LNCaP clone FGC (cell line): ENCODE measurements around the gene CYTH2.

Source experiments
- DNase-seq: peaks from one replicate; pipeline ENCODE4 v3.0.0-alpha.2; 2011; ENCODE audit warnings: low read depth
- H3K4me3 ChIP-seq: 2 replicates; pipeline ENCODE4 v1.5.1; 2011; ENCODE audit warnings: mild to moderate bottlenecking, low read depth, low read length, control low read depth
- TF ChIP-seq, protein P1 (sequence below): IDR thresholded peaks from 2 replicates; pipeline ENCODE4 v1.5.1; 2012; ENCODE audit warnings: mild to moderate bottlenecking; ENCODE audit not compliant: control insufficient read depth, insufficient read depth; ENCODE audit errors: extremely low read depth

CYTH2 gene

DNA sequence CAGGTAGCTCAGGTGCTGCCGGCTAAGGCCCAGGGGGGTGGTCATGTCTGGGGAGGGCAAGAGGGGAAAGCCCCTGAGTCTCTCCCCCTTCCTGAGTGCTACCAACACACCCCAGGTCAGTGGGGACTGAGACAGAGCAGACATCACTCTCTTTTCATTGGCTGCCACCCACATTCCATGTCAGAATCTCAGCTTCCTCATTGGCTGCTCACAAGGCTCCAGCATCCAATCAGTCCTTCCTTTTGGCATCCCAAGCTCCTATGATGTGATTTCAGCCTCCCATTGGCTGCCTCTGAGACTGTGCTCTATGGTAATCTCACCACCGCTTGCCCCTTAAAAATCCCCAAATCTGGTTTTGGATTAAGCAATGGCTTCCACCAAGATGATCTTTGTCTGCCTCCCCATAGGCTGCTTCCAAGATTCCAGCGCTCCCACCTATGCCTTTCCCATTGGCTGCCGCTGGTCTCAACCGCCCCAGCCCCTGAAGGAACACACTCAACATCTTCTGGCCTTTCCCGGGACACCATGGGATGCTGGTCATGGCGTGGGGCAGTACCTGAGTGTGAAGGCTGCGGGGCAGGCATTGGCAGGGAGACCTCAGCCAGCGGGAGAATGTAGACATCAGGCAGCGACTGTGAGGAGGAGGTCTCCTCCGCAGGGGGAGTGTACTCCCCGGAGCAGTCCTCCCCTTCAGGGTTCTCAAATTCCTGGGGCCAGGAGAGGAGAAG, 40.5 kb downstream of the CYTH2 start:
- H3K4me3 ChIP-seq, result no peak overlapping the region
- no peak for DNase-seq
- TF ChIP-seq, protein P1, sequence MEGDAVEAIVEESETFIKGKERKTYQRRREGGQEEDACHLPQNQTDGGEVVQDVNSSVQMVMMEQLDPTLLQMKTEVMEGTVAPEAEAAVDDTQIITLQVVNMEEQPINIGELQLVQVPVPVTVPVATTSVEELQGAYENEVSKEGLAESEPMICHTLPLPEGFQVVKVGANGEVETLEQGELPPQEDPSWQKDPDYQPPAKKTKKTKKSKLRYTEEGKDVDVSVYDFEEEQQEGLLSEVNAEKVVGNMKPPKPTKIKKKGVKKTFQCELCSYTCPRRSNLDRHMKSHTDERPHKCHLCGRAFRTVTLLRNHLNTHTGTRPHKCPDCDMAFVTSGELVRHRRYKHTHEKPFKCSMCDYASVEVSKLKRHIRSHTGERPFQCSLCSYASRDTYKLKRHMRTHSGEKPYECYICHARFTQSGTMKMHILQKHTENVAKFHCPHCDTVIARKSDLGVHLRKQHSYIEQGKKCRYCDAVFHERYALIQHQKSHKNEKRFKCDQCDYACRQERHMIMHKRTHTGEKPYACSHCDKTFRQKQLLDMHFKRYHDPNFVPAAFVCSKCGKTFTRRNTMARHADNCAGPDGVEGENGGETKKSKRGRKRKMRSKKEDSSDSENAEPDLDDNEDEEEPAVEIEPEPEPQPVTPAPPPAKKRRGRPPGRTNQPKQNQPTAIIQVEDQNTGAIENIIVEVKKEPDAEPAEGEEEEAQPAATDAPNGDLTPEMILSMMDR, result no peak

- no peak for DNase-seq
- H3K4me3 ChIP-seq, result no peak overlapping the region
- TF ChIP-seq, protein P1, result no peak
Observed at GRCh38 chr19:48510421-48511268, 41.5 kb downstream of the CYTH2 start.

GRCh38 chr19:48511321-48511731, 42.2 kb downstream of the CYTH2 start:
- DNase-seq, result no peak
- TF ChIP-seq, protein P1, result no peak
- no peak overlapping the region for H3K4me3 ChIP-seq

DNA sequence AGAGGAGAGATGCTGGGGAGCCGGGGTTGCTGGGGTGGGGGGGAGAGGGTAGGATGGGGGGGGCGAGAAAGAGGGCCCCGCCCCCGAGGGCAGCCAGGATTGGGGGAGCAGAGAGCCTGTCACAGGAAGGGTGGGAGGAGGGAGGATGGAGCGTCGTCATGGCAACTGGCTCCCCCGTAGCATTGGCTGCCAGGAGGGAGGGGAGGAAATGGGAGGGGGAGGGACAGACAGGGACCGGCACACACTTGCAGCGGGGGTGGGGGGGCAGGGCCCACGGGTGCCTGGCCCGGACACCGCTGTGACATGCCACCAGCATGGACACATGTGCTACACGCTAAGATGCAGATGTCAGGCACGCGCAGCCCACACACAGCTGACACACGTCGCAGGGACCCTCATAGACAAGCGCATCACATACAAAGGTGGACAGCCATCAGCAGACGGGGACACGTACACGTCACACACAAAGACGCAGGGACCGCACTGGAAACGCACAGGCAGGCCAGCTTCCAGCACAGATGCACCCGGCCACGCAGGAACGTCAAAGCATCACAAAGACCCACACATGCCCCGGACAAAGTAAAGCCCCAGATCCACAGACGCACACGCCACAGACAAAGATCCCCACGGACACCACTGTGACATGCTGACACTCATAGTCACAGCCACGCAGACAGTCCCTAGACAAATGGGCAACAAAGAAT, 42.8 kb downstream of the CYTH2 start, which contains the start of gene LMTK3:
TSS of gene LMTK3 (minus strand) at position 36 of the 704 bp plus-strand sequence. CDS start 259 bp downstream, outside the sequence.
- H3K4me3 ChIP-seq, result no peak within 1 kb of the TSS
- TF ChIP-seq, protein P1, result no peak
- no peak for DNase-seq

- H3K4me3 ChIP-seq, result no peak overlapping the region
- TF ChIP-seq, protein P1, result no peak
- DNase-seq, result no peak
Observed at GRCh38 chr19:48512504-48513288, 43.5 kb downstream of the CYTH2 start.
